Panc1 (cell line): ENCODE measurements around the gene ACOXL. TPM values are rescaled to one million over a fixed set of nuclear protein-coding genes. Genes with fewer than 3 reads are reported as not detected.

Experiments used
- ATAC-seq: fragments of 200-7000 bp; cut with Tn5 transposase; 2 replicates; pipeline ENCODE4 v1.9.1; 2020; ENCODE audit warnings: mild to moderate bottlenecking, moderate library complexity
- BruUV-seq: library from RNA; stranded (reverse); fragments of 400-500 nt; replicated peaks from 2 replicates; lab custom pipeline; 2021; lab: Mats Ljungman, UMichigan
- CTCF ChIA-PET: fragments of 300-600 bp; sonication (Branson Sonifier 250); formaldehyde crosslinking; loops from one replicate; lab custom pipeline; 2022; ENCODE audit warnings: antibody characterized with exemption; lab: Charles Lee
- POLR2A ChIA-PET: fragments of 300-600 bp; sonication (Branson Sonifier 250); formaldehyde crosslinking; loops from one replicate; lab custom pipeline; 2022; ENCODE audit warnings: antibody characterized with exemption; lab: Charles Lee
- DNase-seq: peaks from one replicate; pipeline ENCODE4 v3.0.0-alpha.2; 2010; ENCODE audit warnings: low read depth, low spot score
- H3K27ac ChIP-seq: 2 replicates; pipeline ENCODE4 v1.5.1; 2011; ENCODE audit warnings: mild to moderate bottlenecking, low read length, inconsistent platforms
- H3K27me3 ChIP-seq: fragments of 200-500 bp; sonication (Bioruptor generic); 2 replicates; pipeline ENCODE4 v1.6.0; 2014; ENCODE audit warnings: low read length, inconsistent platforms; ENCODE audit not compliant: control insufficient read depth, insufficient read depth
- H3K36me3 ChIP-seq: fragments of 200-500 bp; sonication (Bioruptor generic); 2 replicates; pipeline ENCODE4 v1.5.1; 2014; ENCODE audit warnings: inconsistent platforms, mild to moderate bottlenecking, low read length, moderate library complexity; ENCODE audit not compliant: control insufficient read depth, insufficient read depth
- H3K4me1 ChIP-seq: 2 replicates; pipeline ENCODE4 v1.5.1; 2011; ENCODE audit warnings: inconsistent platforms, mild to moderate bottlenecking, low read length, moderate library complexity; ENCODE audit not compliant: control insufficient read depth, insufficient read depth
- H3K4me3 ChIP-seq, 2 experiments: 2 replicates each; pipeline ENCODE4 v1.5.1; 2011 to 2012; ENCODE audit warnings: low read depth in 2 of 2, low read length in 2 of 2, mild to moderate bottlenecking in 2 of 2, inconsistent platforms in 1 of 2, moderate library complexity in 1 of 2
- H3K9me3 ChIP-seq: fragments of 200-500 bp; sonication (Bioruptor generic); 2 replicates; pipeline ENCODE4 v1.5.1; 2014; ENCODE audit warnings: low read depth, mild to moderate bottlenecking, inconsistent platforms, low read length, moderate library complexity; ENCODE audit not compliant: control insufficient read depth, insufficient read depth
- POLR2AphosphoS5 ChIP-seq: IDR thresholded peaks from 2 replicates; pipeline ENCODE4 v1.6.1; 2012; ENCODE audit warnings: mild to moderate bottlenecking, low read depth, low read length, moderate library complexity
- REST ChIP-seq, 2 experiments: IDR thresholded peaks; 2 replicates each; pipeline ENCODE4 v1.6.1; 2011 to 2012; ENCODE audit warnings: low read depth in 2 of 2, control low read depth in 1 of 2, low read length in 1 of 2, mild to moderate bottlenecking in 1 of 2, moderate library complexity in 1 of 2; ENCODE audit not compliant: insufficient read depth in 1 of 2
- SIN3A ChIP-seq: IDR thresholded peaks from 2 replicates; pipeline ENCODE4 v1.6.1; 2012; ENCODE audit warnings: low read depth, mild to moderate bottlenecking, low read length, moderate library complexity, borderline replicate concordance; ENCODE audit not compliant: insufficient read depth
- TCF7L2 ChIP-seq: IDR thresholded peaks from 2 replicates; pipeline ENCODE4 v1.6.1; 2011; ENCODE audit warnings: mild to moderate bottlenecking, low read depth, low read length, inconsistent platforms
- in situ Hi-C: cut with HindIII; loops from 2 replicates; pipeline ENCODE4 v1.10.0; 2016; ENCODE audit warnings: low sequenced_read_pairs, low pct_unique_long_range_greater_than_20kb
- intact Hi-C: fragments of 100-400 bp; cut with micrococcal nuclease; formaldehyde crosslinking; loops from one replicate; pipeline ENCODE4 v1.10.0; 2022; ENCODE audit not compliant: unreplicated experiment
- total RNA-seq: library from RNA; stranded (reverse); gene quantifications from one replicate; pipeline ENCODE4 v1.2.1, GENCODE V29; 2021; ENCODE audit not compliant: unreplicated experiment
- TF ChIP-seq, protein P1 (sequence below): fragments of 450-650 bp; IDR thresholded peaks from 2 replicates; pipeline ENCODE4 v1.5.1; 2017; ENCODE audit warnings: mild to moderate bottlenecking

The ACOXL gene
- total RNA-seq, 1 experiment from 2014 or later: 4.9 TPM

GRCh38 chr2:110909501-110909900 is 177.1 kb downstream of the ACOXL start:
- POLR2A ChIA-PET: no interaction called here
- H3K27ac ChIP-seq: no peak overlapping the region
- intact Hi-C loops: no loop called here
- BruUV-seq: no TSS peak
- no peaks in the 10 kb centered on the region; the same call in 1 of the 2 replicates for H3K9me3 ChIP-seq
- no peaks in the 10 kb centered on the region for H3K36me3 ChIP-seq
- no peaks in the 10 kb centered on the region for H3K4me1 ChIP-seq
- CTCF ChIA-PET: no interaction called here
- ATAC-seq (no peak), DNase-seq (no peak)
- TF ChIP-seq SIN3A: no peak
- TF ChIP-seq TCF7L2: no peak
- TF ChIP-seq, protein P1, sequence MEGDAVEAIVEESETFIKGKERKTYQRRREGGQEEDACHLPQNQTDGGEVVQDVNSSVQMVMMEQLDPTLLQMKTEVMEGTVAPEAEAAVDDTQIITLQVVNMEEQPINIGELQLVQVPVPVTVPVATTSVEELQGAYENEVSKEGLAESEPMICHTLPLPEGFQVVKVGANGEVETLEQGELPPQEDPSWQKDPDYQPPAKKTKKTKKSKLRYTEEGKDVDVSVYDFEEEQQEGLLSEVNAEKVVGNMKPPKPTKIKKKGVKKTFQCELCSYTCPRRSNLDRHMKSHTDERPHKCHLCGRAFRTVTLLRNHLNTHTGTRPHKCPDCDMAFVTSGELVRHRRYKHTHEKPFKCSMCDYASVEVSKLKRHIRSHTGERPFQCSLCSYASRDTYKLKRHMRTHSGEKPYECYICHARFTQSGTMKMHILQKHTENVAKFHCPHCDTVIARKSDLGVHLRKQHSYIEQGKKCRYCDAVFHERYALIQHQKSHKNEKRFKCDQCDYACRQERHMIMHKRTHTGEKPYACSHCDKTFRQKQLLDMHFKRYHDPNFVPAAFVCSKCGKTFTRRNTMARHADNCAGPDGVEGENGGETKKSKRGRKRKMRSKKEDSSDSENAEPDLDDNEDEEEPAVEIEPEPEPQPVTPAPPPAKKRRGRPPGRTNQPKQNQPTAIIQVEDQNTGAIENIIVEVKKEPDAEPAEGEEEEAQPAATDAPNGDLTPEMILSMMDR: no peak
- no peak for TF ChIP-seq POLR2AphosphoS5
- TF ChIP-seq REST (IDR thresholded peaks at IDR 0.05; ENCODE audit: insufficient read depth in 1 of 2, low read depth in 2 of 2, low read length in 1 of 2): no peak
- H3K4me3 ChIP-seq: no peak overlapping the region
- H3K27me3 ChIP-seq: no peaks in the 10 kb centered on the region
- in situ Hi-C loops: no loop called here

GRCh38 chr2:110910423-110910822 is 178.1 kb downstream of the ACOXL start:
- Histone ChIP-seq H3K36me3 (no peaks in the 10 kb centered on the region), H3K4me3 (no peak overlapping the region), H3K9me3 (no peaks in the 10 kb centered on the region; the same call in 1 of the 2 replicates), H3K4me1 (no peaks in the 10 kb centered on the region), H3K27ac (no peak overlapping the region), H3K27me3 (no peaks in the 10 kb centered on the region)
- no peak for DNase-seq
- no peak for ATAC-seq
- POLR2A ChIA-PET: no interaction called here
- CTCF ChIA-PET: no interaction called here
- TF ChIP-seq SIN3A (no peak), POLR2AphosphoS5 (no peak), REST (IDR thresholded peaks at IDR 0.05; ENCODE audit: insufficient read depth in 1 of 2, low read depth in 2 of 2, low read length in 1 of 2) (no peak), TCF7L2 (no peak)
- TF ChIP-seq, protein P1: no peak
- intact Hi-C loops (no loop called here), in situ Hi-C loops (no loop called here)
- BruUV-seq: no TSS peak
